Stomach (tissue), 9 donors: Measurements from ENCODE around the gene RGS10. TPM values are rescaled to one million over a fixed set of nuclear protein-coding genes. Genes with fewer than 3 reads are reported as not detected.

Experiments used
- DNase-seq, 2 donors: peaks; one replicate each; pipeline versions ENCODE4 v3.0.0 to v3.0.0-alpha.2; 2013 to 2019
- H3K27ac ChIP-seq, 5 donors: fragments of 200-600 bp in 4 of 5; sonication (generic) in 4 of 5; one replicate each; pipeline ENCODE4 v1.5.1; 2013 to 2019; ENCODE audit warnings: mild to moderate bottlenecking in 1 of 5, moderate library complexity in 1 of 5
- H3K27me3 ChIP-seq, 3 donors: fragments of 200-600 bp; sonication (generic); one replicate each; pipeline ENCODE4 v1.5.1; 2017 to 2019; ENCODE audit warnings: mixed run types in 1 of 3
- H3K36me3 ChIP-seq, 4 donors: fragments of 200-600 bp; sonication (generic); 1 replicate in 3 of 4; 2 replicates in 1 of 4; pipeline ENCODE4 v1.5.1; 2016 to 2019
- H3K4me1 ChIP-seq, 4 donors: fragments of 200-600 bp; sonication (generic); one replicate each; pipeline ENCODE4 v1.5.1; 2016 to 2019
- H3K4me3 ChIP-seq, 4 donors: fragments of 200-600 bp; sonication (generic) in 3 of 4; one replicate each; pipeline ENCODE4 v1.5.1; 2016 to 2019; ENCODE audit warnings: mild to moderate bottlenecking in 1 of 4
- H3K9me3 ChIP-seq, 4 donors: fragments of 200-600 bp; sonication (generic); one replicate each; pipeline ENCODE4 v1.5.1; 2016 to 2019
- EP300 ChIP-seq: sonication (generic); formaldehyde crosslinking; IDR thresholded peaks from one replicate; pipeline ENCODE4 v1.6.1; 2017; ENCODE audit warnings: antibody characterized with exemption
- POLR2A ChIP-seq, 4 donors: fragments of 450-650 bp; IDR thresholded peaks; one replicate each; pipeline ENCODE4 v1.6.1; 2016; ENCODE audit warnings: antibody characterized with exemption in 4 of 4, control low read depth in 2 of 4, mild to moderate bottlenecking in 1 of 4, moderate library complexity in 1 of 4
- POLR2AphosphoS5 ChIP-seq, 3 donors: sonication (generic); formaldehyde crosslinking; IDR thresholded peaks; one replicate each; pipeline ENCODE4 v1.6.1; 2016; ENCODE audit warnings: antibody characterized with exemption in 3 of 3
- WGBS, 5 donors: extraction: QIAGEN DNeasy Blood & Tissue Kit in 3 of 5; methylation state at CpG; one replicate each; pipeline versions ENCODE4 v1.1.5 to v1.1.7; 2013 to 2018; 5-methylcytosine and 5-hydroxymethylcytosine counted together
- intact Hi-C: fragments of 100-400 bp; cut with DNase I; formaldehyde crosslinking; loops from one replicate; pipeline ENCODE4 v1.15.1; 2023; ENCODE audit warnings: low total_unique reads
- polyA plus RNA-seq, 3 donors: library from polyadenylated mRNA; stranded (reverse); fragments of 200-250 nt; gene quantifications; one replicate each; pipeline ENCODE4 v1.2.3, GENCODE V29; 2013
- total RNA-seq, 5 donors: library from RNA; depleted of rRNA; stranded (reverse); fragments of >200 nt; gene quantifications; one replicate each; pipeline versions ENCODE4 v1.1.0 to v1.2.3, GENCODE V29; 2014 to 2016
- TF ChIP-seq, protein P1 (sequence below), 7 experiments: fragments of 450-650 bp in 4 of 7; fragments of 200-600 bp in 3 of 7; sonication (generic) in 3 of 7; IDR thresholded peaks; one replicate each; pipeline ENCODE4 v1.5.1; 2016 to 2019; ENCODE audit warnings: antibody characterized with exemption in 7 of 7, control low read depth in 2 of 7, mild to moderate bottlenecking in 1 of 7
- donor health status: healthy with polysubstance abuse.
- donor health status: Bipolar disorder and iron deficiency.
- donor health status: healthy.

The RGS10 gene
- total and polyA plus RNA-seq, 8 donors = 12.3 to 177 (median 47.7) TPM; not detected in 1

DNA sequence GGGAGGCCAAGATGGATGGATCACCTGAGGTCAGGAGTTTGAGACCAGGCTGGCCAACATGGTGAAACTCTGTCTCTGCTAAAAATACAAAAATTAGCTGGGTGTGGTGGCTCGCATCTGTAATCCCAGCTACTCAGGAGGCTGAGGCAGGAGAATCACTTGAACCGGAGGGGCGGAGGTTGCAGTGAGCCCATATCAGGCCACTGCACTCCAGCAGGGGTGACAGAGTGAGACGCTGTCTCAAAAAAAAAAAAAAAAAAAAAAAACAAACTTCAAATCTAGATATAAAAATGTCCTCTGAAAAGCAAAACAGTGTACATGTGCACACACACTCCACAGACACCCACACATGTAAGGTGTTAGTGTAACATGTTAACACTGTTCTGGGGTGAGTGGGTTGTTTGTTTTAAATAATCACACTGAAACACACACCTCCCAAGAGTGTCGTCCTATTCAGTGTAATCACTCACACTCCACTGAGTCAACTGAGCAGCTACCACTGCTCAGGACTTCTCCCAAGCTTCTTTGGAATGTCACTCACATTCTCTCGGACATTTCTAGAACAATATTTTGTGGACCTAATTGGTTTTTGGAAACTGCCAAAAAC lies 12.8 kb upstream of the RGS10 start:
- no peaks in the 10 kb centered on the region for H3K36me3 ChIP-seq
- H3K4me3 ChIP-seq = no peak overlapping the region
- H3K9me3 ChIP-seq = no peaks in the 10 kb centered on the region
- H3K27me3 ChIP-seq = no peaks in the 10 kb centered on the region
- H3K27ac ChIP-seq = no peak overlapping the region
- no peak for TF ChIP-seq POLR2AphosphoS5 (IDR thresholded peaks at IDR 0.05)
- TF ChIP-seq EP300 = no peak
- TF ChIP-seq, protein P1, sequence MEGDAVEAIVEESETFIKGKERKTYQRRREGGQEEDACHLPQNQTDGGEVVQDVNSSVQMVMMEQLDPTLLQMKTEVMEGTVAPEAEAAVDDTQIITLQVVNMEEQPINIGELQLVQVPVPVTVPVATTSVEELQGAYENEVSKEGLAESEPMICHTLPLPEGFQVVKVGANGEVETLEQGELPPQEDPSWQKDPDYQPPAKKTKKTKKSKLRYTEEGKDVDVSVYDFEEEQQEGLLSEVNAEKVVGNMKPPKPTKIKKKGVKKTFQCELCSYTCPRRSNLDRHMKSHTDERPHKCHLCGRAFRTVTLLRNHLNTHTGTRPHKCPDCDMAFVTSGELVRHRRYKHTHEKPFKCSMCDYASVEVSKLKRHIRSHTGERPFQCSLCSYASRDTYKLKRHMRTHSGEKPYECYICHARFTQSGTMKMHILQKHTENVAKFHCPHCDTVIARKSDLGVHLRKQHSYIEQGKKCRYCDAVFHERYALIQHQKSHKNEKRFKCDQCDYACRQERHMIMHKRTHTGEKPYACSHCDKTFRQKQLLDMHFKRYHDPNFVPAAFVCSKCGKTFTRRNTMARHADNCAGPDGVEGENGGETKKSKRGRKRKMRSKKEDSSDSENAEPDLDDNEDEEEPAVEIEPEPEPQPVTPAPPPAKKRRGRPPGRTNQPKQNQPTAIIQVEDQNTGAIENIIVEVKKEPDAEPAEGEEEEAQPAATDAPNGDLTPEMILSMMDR (IDR thresholded peaks at IDR 0.05) = no peak
- TF ChIP-seq POLR2A (IDR thresholded peaks at IDR 0.05) = no peak
- intact Hi-C loops = no loop called here
- DNase-seq = no peak
- H3K4me1 ChIP-seq = no peaks in the 10 kb centered on the region
- 86 to 91% (median 89%) methylated on average over 6 of the region's 6 CpGs for WGBS, 5 donors

GRCh38 chr10:119550827-119551226 lies 8.3 kb upstream of the RGS10 start:
- WGBS, 5 donors = 80 to 92% (median 85%) methylated on average over 4 of the region's 4 CpGs
- Histone ChIP-seq H3K27me3 (no peaks in the 10 kb centered on the region), H3K4me1 (no peaks in the 10 kb centered on the region), H3K4me3 (no peak overlapping the region), H3K36me3 (no peaks in the 10 kb centered on the region), H3K27ac (no peak overlapping the region), H3K9me3 (no peaks in the 10 kb centered on the region)
- TF ChIP-seq, protein P1 (IDR thresholded peaks at IDR 0.05) = no peak
- TF ChIP-seq POLR2AphosphoS5 (IDR thresholded peaks at IDR 0.05) (no peak), EP300 (no peak), POLR2A (IDR thresholded peaks at IDR 0.05) (no peak)
- DNase-seq = no peak
- intact Hi-C loops = no loop called here

- intact Hi-C loops = no loop called here
- Histone ChIP-seq H3K4me1 (peaks cover 0 to 2% (median 0%) of the 10 kb centered on the region in 4 donors), H3K9me3 (no peaks in the 10 kb centered on the region), H3K27ac (no peak overlapping the region), H3K27me3 (no peaks in the 10 kb centered on the region), H3K36me3 (no peaks in the 10 kb centered on the region), H3K4me3 (no peak overlapping the region)
- DNase-seq = no peak
- TF ChIP-seq POLR2A (IDR thresholded peaks at IDR 0.05) (no peak), EP300 (no peak), POLR2AphosphoS5 (IDR thresholded peaks at IDR 0.05) (no peak)
- TF ChIP-seq, protein P1 (IDR thresholded peaks at IDR 0.05) = no peak
- 52 to 67% (median 62%) methylated on average over 2 of the region's 2 CpGs for WGBS, 5 donors
These were observed 6.9 kb upstream of the RGS10 start for GRCh38 chr10:119549247-119549999.

GRCh38 chr10:119546009-119546408 lies 3.5 kb upstream of the RGS10 start:
- H3K4me3 ChIP-seq = no peak overlapping the region
- no peak for DNase-seq
- H3K27me3 ChIP-seq = peaks cover 0 to 9% (median 0%) of the 10 kb centered on the region in 3 donors
- no peaks in the 10 kb centered on the region for H3K9me3 ChIP-seq
- no peaks in the 10 kb centered on the region for H3K36me3 ChIP-seq
- no peak overlapping the region for H3K27ac ChIP-seq
- TF ChIP-seq, protein P1 (IDR thresholded peaks at IDR 0.05) = no peak
- TF ChIP-seq POLR2A (IDR thresholded peaks at IDR 0.05) = no peak
- TF ChIP-seq EP300 = no peak
- no peak for TF ChIP-seq POLR2AphosphoS5 (IDR thresholded peaks at IDR 0.05)
- WGBS, 5 donors = 26 to 49% (median 37%) methylated on average over 3 of the region's 3 CpGs
- H3K4me1 ChIP-seq = peaks cover 0 to 36% (median 25%) of the 10 kb centered on the region in 4 donors
- intact Hi-C loops = no loop called here
